Measurements from ENCODE around the gene ACOX2.

The ACOX2 gene

GRCh38 chr3:58502872-58503271, 34.1 kb downstream of the ACOX2 start:
- no peak for DNase-seq

GRCh38 chr3:58497097-58497496, 39.9 kb downstream of the ACOX2 start:
- no peak for DNase-seq

- DNase-seq = no peak
Observed at GRCh38 chr3:58496206-58496857, 40.7 kb downstream of the ACOX2 start.

- DNase-seq = no peak
Observed at GRCh38 chr3:58495101-58495500, 41.9 kb downstream of the ACOX2 start.

GRCh38 chr3:58494107-58494506, 42.9 kb downstream of the ACOX2 start:
- DNase-seq = no peak

GRCh38 chr3:58492494-58492905, 44.5 kb downstream of the ACOX2 start:
- DNase-seq = no peak

- no peak for DNase-seq
Observed at GRCh38 chr3:58491506-58492402, 45.2 kb downstream of the ACOX2 start, which contains the start of gene KCTD6. TSS of gene KCTD6 (plus strand) at chr3:58492096. CDS start at chr3:58498756, 6,660 bp downstream.

GRCh38 chr3:58490860-58491501, 46.0 kb downstream of the ACOX2 start:
- DNase-seq = no peak

GRCh38 chr3:58488967-58489366, 48.0 kb downstream of the ACOX2 start:
- no peak for DNase-seq

- DNase-seq = no peak
Observed at GRCh38 chr3:58487140-58487886, 49.7 kb downstream of the ACOX2 start.

GRCh38 chr3:58485801-58486435, 51.1 kb downstream of the ACOX2 start:
- DNase-seq = no peak

- no peak for DNase-seq
Observed at GRCh38 chr3:58484722-58485069, 52.3 kb downstream of the ACOX2 start.

GRCh38 chr3:58484045-58484721, 52.8 kb downstream of the ACOX2 start:
- DNase-seq = no peak

GRCh38 chr3:58482917-58483636, 53.9 kb downstream of the ACOX2 start:
- DNase-seq = no peak

GRCh38 chr3:58480309-58480708, 56.7 kb downstream of the ACOX2 start:
- no peak for DNase-seq

- no peak for DNase-seq
Observed at GRCh38 chr3:58478781-58479180, 58.2 kb downstream of the ACOX2 start.

- no peak for DNase-seq
Observed at GRCh38 chr3:58474967-58475578, 61.9 kb downstream of the ACOX2 start.

GRCh38 chr3:58474348-58474911, 62.6 kb downstream of the ACOX2 start:
- no peak for DNase-seq

- no peak for DNase-seq
Observed at GRCh38 chr3:58473275-58473674, 63.7 kb downstream of the ACOX2 start.
